Measurements from ENCODE around the gene GCFC2.
"Not testable (repeated sequence)": the region's sequence is repeated elsewhere in the genome, so short reads cannot be mapped to it uniquely, and the experiment has no call there.

The GCFC2 gene

DNA sequence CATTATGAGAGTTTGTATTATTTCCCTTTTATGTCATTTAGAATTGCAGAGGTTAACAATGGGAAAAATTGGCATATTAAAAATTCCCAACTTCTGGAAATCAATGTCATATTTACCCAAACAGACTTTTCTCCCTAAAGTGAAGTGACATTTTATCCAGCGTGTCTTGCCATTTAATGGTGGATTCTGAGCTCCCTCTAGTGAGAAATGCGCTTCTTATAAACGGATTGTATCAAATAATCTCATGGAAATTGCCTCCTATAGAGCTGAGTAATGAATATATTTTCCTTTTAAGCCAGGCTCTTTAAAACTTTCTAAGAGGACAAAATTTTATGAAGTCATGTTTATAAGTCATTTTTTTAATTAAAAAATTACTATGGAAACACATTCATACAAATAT, 5.7 kb upstream of the GCFC2 start:
- H3K27me3 ChIP-seq (ENCODE audit: insufficient read depth, low read depth, severe bottlenecking): no peaks in the 10 kb centered on the region
- no peak for DNase-seq

GRCh38 chr2:75711590-75711989, 875 bp upstream of the GCFC2 start:
- DNase-seq; H3K27me3 ChIP-seq (ENCODE audit: insufficient read depth, low read depth, severe bottlenecking); H3K27ac ChIP-seq; H3K9me3 ChIP-seq (ENCODE audit: severe bottlenecking); H3K4me3 ChIP-seq (ENCODE audit: low read depth, low read length); H3K36me3 ChIP-seq: not testable (repeated sequence)

More for the DNA sequence above, 5.7 kb upstream of the GCFC2 start:
- Histone ChIP-seq H3K36me3 (no peaks in the 10 kb centered on the region), H3K9me3 (ENCODE audit: severe bottlenecking) (peaks cover 2% of the 10 kb centered on the region), H3K27ac (no peak overlapping the region), H3K4me3 (ENCODE audit: low read depth, low read length) (no peak overlapping the region)
- no peak for TF ChIP-seq CTCF (IDR thresholded peaks at IDR 0.05; ENCODE audit: low read depth, low read length)

DNA sequence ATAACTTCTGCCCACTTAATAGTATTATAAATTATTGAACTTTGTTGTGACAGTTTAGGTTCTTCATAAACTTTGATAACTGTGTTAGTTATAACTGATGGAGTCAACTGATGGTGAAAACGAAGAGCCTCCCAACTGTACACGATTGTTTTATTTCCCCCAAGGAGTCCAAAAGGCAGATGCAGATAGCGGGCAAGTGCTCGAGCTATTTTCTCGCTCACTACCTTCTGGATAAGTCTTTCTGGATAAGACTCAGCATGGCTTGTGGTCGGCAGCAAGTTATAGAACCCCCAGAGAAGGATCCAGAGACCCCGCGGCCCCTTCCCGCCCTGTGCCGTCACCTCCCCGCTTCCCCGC, 517 bp downstream of the GCFC2 start:
- DNase-seq: no peak
- peaks cover 6% of the 10 kb centered on the region for H3K9me3 ChIP-seq (ENCODE audit: severe bottlenecking)
- H3K27ac ChIP-seq: peak overlapping the region; percentile 85
- peaks cover 12% of the 10 kb centered on the region for H3K36me3 ChIP-seq
- TF ChIP-seq CTCF (IDR thresholded peaks at IDR 0.05; ENCODE audit: low read depth, low read length): no peak
- H3K4me3 ChIP-seq (ENCODE audit: low read depth, low read length): peak overlapping the region; percentile 50
- H3K27me3 ChIP-seq (ENCODE audit: insufficient read depth, low read depth, severe bottlenecking): no peaks in the 10 kb centered on the region

DNA sequence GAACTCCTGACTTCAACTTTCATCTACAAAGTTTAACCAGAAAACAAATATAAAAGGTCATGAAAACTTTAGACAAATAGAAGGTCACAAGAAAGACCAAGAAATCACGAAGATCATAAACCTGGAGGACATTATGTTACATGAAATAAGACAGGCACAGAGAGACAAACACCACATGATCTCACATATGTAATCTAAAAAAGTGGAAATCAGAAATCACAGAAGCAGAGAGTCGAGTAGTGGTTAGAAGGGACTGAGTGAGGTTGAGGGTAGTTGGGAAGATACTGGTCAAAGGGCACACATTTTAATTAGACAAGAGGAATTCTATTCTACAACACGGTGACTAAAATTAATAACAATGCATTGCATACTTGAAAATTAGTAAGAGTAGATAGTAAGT, 1.4 kb downstream of the GCFC2 start:
- Histone ChIP-seq H3K36me3 (peaks cover 21% of the 10 kb centered on the region), H3K27me3 (ENCODE audit: insufficient read depth, low read depth, severe bottlenecking) (no peaks in the 10 kb centered on the region), H3K27ac (no peak overlapping the region), H3K4me3 (ENCODE audit: low read depth, low read length) (peak overlapping the region; percentile 50), H3K9me3 (ENCODE audit: severe bottlenecking) (peaks cover 6% of the 10 kb centered on the region)
- no peak for DNase-seq
- TF ChIP-seq CTCF (IDR thresholded peaks at IDR 0.05; ENCODE audit: low read depth, low read length): no peak

DNA sequence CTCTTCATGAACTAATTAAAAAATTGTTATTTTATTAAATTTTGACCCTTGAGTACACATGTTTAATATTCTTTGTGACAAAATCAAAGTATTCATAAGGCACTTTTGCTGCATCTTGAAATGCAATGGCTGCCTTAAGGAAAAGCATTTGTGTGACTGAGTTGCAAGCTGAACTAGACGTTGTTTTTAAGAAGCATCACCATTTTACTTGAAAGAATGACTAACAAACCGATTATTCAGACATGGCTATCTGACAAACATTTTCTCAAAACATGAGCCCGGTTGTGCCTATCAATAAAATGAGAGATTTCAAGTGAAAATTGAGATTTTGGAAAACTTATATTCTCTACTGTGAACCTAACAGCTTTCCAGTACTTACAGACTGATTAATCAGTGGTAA, 2.8 kb downstream of the GCFC2 start:
- Histone ChIP-seq H3K36me3 (peaks cover 34% of the 10 kb centered on the region), H3K4me3 (ENCODE audit: low read depth, low read length) (no peak overlapping the region), H3K27ac (no peak overlapping the region), H3K27me3 (ENCODE audit: insufficient read depth, low read depth, severe bottlenecking) (no peaks in the 10 kb centered on the region), H3K9me3 (ENCODE audit: severe bottlenecking) (peaks cover 6% of the 10 kb centered on the region)
- DNase-seq: no peak
- no peak for TF ChIP-seq CTCF (IDR thresholded peaks at IDR 0.05; ENCODE audit: low read depth, low read length)

DNA sequence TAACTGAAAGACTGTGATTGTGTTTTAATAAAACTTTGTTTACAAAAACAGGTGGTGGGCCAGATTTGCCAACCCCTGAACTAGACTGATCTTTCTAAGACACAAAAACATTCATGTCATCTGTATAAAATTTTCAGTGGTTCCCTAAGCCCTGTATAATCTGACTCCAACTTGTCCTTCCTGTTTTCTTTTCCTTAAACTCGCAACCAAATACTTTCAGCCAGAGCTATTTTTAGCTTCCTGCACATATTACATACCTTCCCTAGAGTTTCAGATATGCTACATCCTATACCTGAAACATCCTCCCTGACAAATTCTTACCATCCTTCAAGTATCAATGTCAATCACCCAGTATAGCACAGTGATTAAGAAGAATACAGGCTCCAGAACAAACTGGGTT, 4.8 kb downstream of the GCFC2 start:
- H3K36me3 ChIP-seq: peaks cover 53% of the 10 kb centered on the region
- H3K27ac ChIP-seq: no peak overlapping the region
- no peaks in the 10 kb centered on the region for H3K27me3 ChIP-seq (ENCODE audit: insufficient read depth, low read depth, severe bottlenecking)
- no peak for DNase-seq
- peaks cover under 1% of the 10 kb centered on the region for H3K9me3 ChIP-seq (ENCODE audit: severe bottlenecking)
- TF ChIP-seq CTCF (IDR thresholded peaks at IDR 0.05; ENCODE audit: low read depth, low read length): no peak
- H3K4me3 ChIP-seq (ENCODE audit: low read depth, low read length): no peak overlapping the region

Measured in WERI-Rb-1 (cell line).